ENCODE results near the gene PPP2R5B. TPM values are rescaled to one million over a fixed set of nuclear protein-coding genes. Genes with fewer than 3 reads are reported as not detected.

The PPP2R5B gene
- total and polyA plus RNA-seq, 9 of the 15 experiments (the other 6 are each of a cell fraction or from before 2014, with no cell fraction given), result 0.10 to 7.8 (median 3.3) TPM

DNA sequence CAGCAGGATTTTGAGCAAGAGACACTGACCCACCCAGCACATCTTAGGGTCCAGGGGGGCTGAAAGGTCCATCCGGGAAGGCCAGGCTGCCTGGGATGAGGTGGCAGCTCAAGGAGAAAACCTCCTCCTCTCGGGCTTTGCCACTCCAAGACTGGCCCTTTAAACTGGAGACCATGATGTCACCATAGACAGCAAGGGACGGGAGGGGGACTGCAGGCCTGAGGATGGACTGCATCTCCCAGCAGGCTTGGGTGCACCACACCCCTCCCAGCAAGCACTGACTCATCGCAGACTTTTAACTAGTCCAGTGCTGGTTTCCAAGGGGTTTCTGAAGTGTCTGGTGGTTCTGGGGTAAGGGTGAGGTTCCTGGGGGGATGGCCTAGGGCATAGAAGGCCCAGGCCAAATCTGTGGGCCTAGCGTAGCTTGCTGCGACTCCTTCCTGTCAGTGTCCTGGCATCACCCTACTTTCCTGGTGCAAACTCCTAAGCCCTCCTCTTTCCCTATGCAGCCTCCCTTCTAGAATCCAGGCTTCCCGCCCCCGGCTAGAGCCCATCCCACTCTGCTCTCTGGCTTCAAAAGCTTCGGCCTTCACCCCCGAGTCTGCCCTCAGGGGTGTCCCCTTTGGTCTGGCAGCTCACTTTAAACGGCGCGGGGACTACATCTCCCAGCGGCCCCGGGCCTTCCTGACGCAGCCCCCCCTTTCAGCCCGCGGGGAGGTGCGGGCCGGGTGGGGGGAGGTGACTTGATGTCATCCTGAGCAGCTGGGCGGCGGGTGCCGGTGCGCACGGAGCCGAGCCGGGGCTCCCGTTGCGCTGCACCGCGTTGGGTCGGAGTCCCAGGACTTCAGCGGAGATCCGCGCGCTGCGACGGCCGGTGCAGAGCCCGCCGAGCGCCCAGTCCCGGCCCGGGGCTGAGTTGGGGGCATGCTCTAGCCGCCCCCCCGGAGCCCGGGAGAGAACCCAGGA is at the start of gene PPP2R5B (continued):
- TF ChIP-seq, protein P1, sequence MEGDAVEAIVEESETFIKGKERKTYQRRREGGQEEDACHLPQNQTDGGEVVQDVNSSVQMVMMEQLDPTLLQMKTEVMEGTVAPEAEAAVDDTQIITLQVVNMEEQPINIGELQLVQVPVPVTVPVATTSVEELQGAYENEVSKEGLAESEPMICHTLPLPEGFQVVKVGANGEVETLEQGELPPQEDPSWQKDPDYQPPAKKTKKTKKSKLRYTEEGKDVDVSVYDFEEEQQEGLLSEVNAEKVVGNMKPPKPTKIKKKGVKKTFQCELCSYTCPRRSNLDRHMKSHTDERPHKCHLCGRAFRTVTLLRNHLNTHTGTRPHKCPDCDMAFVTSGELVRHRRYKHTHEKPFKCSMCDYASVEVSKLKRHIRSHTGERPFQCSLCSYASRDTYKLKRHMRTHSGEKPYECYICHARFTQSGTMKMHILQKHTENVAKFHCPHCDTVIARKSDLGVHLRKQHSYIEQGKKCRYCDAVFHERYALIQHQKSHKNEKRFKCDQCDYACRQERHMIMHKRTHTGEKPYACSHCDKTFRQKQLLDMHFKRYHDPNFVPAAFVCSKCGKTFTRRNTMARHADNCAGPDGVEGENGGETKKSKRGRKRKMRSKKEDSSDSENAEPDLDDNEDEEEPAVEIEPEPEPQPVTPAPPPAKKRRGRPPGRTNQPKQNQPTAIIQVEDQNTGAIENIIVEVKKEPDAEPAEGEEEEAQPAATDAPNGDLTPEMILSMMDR (IDR thresholded peaks at IDR 0.05 in 2 of 3, conservative IDR thresholded peaks at IDR 0.05 in 1 of 3; ENCODE audit: insufficient read depth in 2 of 3, low read depth in 1 of 3, low read length in 3 of 3), result peak in 1 of 3 experiments; percentile 17; a peak in 1 of 6 replicates
- TF ChIP-seq ZNF668 (CRISPR knock-in tag; IDR thresholded peaks at IDR 0.05) (no peak), NCOA1 (IDR thresholded peaks at IDR 0.05; ENCODE audit: low read depth) (no peak), ZNF124 (CRISPR knock-in tag; IDR thresholded peaks at IDR 0.05) (no peak), POLR2AphosphoS5 (IDR thresholded peaks at IDR 0.05; ENCODE audit: control insufficient read depth, insufficient read depth, low read depth, low read length) (no peak), ZC3H4 (CRISPR knock-in tag; IDR thresholded peaks at IDR 0.05; ENCODE audit: borderline replicate concordance) (no peak), NR2C1 (IDR thresholded peaks at IDR 0.05) (peak; percentile 46; the same call in 1 of the 2 replicates), NR2C1 (tag; IDR thresholded peaks at IDR 0.05) (peak; percentile 81), ZC3H11A (IDR thresholded peaks at IDR 0.05; ENCODE audit: low read depth, low read length) (no peak), PML (IDR thresholded peaks at IDR 0.05; ENCODE audit: low read length) (peak; percentile 14; the same call in 1 of the 2 replicates), TEAD1 (CRISPR knock-in tag; IDR thresholded peaks at IDR 0.05) (0 out of 4 replicates have a peak, but pooled peaks of 1 of the 2 experiments have one; percentile 28), ELF4 (CRISPR knock-in tag; IDR thresholded peaks at IDR 0.05) (peak; percentile 65), EGR1 (conservative IDR thresholded peaks at IDR 0.05) (peak; percentile 39; the same call in 1 of the 2 replicates), ESRRA (IDR thresholded peaks at IDR 0.05; ENCODE audit: borderline replicate concordance, low read depth) (peak; percentile 27), ELF1 (tag; IDR thresholded peaks at IDR 0.05) (peak; percentile 88)
- TF ChIP-seq, protein P2, sequence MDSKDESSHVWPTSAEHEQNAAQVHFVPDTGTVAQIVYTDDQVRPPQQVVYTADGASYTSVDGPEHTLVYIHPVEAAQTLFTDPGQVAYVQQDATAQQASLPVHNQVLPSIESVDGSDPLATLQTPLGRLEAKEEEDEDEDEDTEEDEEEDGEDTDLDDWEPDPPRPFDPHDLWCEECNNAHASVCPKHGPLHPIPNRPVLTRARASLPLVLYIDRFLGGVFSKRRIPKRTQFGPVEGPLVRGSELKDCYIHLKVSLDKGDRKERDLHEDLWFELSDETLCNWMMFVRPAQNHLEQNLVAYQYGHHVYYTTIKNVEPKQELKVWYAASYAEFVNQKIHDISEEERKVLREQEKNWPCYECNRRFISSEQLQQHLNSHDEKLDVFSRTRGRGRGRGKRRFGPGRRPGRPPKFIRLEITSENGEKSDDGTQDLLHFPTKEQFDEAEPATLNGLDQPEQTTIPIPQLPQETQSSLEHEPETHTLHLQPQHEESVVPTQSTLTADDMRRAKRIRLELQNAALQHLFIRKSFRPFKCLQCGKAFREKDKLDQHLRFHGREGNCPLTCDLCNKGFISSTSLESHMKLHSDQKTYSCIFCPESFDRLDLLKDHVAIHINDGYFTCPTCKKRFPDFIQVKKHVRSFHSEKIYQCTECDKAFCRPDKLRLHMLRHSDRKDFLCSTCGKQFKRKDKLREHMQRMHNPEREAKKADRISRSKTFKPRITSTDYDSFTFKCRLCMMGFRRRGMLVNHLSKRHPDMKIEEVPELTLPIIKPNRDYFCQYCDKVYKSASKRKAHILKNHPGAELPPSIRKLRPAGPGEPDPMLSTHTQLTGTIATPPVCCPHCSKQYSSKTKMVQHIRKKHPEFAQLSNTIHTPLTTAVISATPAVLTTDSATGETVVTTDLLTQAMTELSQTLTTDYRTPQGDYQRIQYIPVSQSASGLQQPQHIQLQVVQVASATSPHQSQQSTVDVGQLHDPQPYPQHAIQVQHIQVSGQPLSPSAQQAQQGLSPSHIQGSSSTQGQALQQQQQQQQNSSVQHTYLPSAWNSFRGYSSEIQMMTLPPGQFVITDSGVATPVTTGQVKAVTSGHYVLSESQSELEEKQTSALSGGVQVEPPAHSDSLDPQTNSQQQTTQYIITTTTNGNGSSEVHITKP (IDR thresholded peaks at IDR 0.05; ENCODE audit: partially characterized antibody), result peak; percentile 68
- TF ChIP-seq, protein P3, sequence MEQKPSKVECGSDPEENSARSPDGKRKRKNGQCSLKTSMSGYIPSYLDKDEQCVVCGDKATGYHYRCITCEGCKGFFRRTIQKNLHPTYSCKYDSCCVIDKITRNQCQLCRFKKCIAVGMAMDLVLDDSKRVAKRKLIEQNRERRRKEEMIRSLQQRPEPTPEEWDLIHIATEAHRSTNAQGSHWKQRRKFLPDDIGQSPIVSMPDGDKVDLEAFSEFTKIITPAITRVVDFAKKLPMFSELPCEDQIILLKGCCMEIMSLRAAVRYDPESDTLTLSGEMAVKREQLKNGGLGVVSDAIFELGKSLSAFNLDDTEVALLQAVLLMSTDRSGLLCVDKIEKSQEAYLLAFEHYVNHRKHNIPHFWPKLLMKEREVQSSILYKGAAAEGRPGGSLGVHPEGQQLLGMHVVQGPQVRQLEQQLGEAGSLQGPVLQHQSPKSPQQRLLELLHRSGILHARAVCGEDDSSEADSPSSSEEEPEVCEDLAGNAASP (IDR thresholded peaks at IDR 0.05), result no peak
